MM.1S (cell line): ENCODE measurements around the gene KDF1.

ENCODE experiments used
- DNase-seq: peaks from one replicate; pipeline ENCODE4 v3.0.0-alpha.2; 2015
- H2AFZ ChIP-seq: fragments of 300-600 bp; sonication (generic); 2 replicates; pipeline ENCODE4 v1.6.0; 2016; ENCODE audit warnings: antibody characterized with exemption, low read length
- H3F3A ChIP-seq: fragments of 300-600 bp; sonication (generic); 2 replicates; pipeline ENCODE4 v1.6.1; 2016; ENCODE audit warnings: mild to moderate bottlenecking, antibody characterized with exemption, low read length, moderate library complexity, mixed read lengths; ENCODE audit not compliant: insufficient read depth
- H3K27ac ChIP-seq: fragments of 300-600 bp; sonication (generic); 2 replicates; pipeline ENCODE4 v1.5.1; 2016; ENCODE audit warnings: mild to moderate bottlenecking, low read length
- H3K27me3 ChIP-seq: fragments of 300-600 bp; sonication (generic); replicated peaks from 2 replicates; pipeline ENCODE4 v1.6.0; 2016; ENCODE audit warnings: low read length; ENCODE audit not compliant: insufficient read depth
- H3K36me3 ChIP-seq: fragments of 300-600 bp; sonication (generic); replicated peaks from 2 replicates; pipeline ENCODE4 v1.6.1; 2016; ENCODE audit warnings: mild to moderate bottlenecking, low read length, mixed read lengths; ENCODE audit not compliant: insufficient read depth
- H3K4me1 ChIP-seq: fragments of 300-600 bp; sonication (generic); 2 replicates; pipeline ENCODE4 v1.6.1; 2016; ENCODE audit warnings: low read length, mixed read lengths
- H3K4me2 ChIP-seq: fragments of 300-600 bp; sonication (generic); 2 replicates; pipeline ENCODE4 v1.6.0; 2016; ENCODE audit warnings: low read depth, low read length
- H3K4me3 ChIP-seq: fragments of 300-600 bp; sonication (generic); 2 replicates; pipeline ENCODE4 v1.5.1; 2016; ENCODE audit warnings: low read length, mixed read lengths
- H3K79me2 ChIP-seq: fragments of 300-600 bp; sonication (generic); 2 replicates; pipeline ENCODE4 v1.6.1; 2016; ENCODE audit warnings: mixed run types, low read length, mixed read lengths
- H3K9ac ChIP-seq: fragments of 300-600 bp; sonication (generic); 2 replicates; pipeline ENCODE4 v1.6.1; 2016; ENCODE audit warnings: low read length, mixed read lengths
- H3K9me2 ChIP-seq: fragments of 300-600 bp; sonication (generic); replicated peaks from 2 replicates; pipeline ENCODE4 v1.6.1; 2016; ENCODE audit warnings: mild to moderate bottlenecking, low read length, mixed read lengths; ENCODE audit not compliant: insufficient read depth
- H3K9me3 ChIP-seq: fragments of 300-600 bp; sonication (generic); replicated peaks from 2 replicates; pipeline ENCODE4 v1.6.1; 2016; ENCODE audit warnings: mild to moderate bottlenecking, low read length, mixed read lengths; ENCODE audit not compliant: insufficient read depth
- H4K20me1 ChIP-seq: fragments of 300-600 bp; sonication (generic); 2 replicates; pipeline ENCODE4 v1.6.1; 2016; ENCODE audit warnings: mild to moderate bottlenecking, low read length, moderate library complexity, mixed read lengths; ENCODE audit not compliant: insufficient read depth
- EZH2 ChIP-seq: fragments of 300-600 bp; sonication (generic); optimal IDR thresholded peaks from 2 replicates; pipeline ENCODE3; 2017; ENCODE audit warnings: low read depth, mild to moderate bottlenecking, antibody characterized with exemption, low read length, mixed read lengths
- EZH2phosphoT487 ChIP-seq: fragments of 300-600 bp; sonication (generic); IDR thresholded peaks from 2 replicates; pipeline ENCODE4 v1.6.1; 2018; ENCODE audit warnings: antibody characterized with exemption, low read length
- TF ChIP-seq, protein P1 (sequence below): fragments of 300-600 bp; sonication (generic); IDR thresholded peaks from 2 replicates; pipeline ENCODE4 v1.5.1; 2016; ENCODE audit warnings: antibody characterized with exemption, low read length, mixed read lengths

The KDF1 gene

DNA sequence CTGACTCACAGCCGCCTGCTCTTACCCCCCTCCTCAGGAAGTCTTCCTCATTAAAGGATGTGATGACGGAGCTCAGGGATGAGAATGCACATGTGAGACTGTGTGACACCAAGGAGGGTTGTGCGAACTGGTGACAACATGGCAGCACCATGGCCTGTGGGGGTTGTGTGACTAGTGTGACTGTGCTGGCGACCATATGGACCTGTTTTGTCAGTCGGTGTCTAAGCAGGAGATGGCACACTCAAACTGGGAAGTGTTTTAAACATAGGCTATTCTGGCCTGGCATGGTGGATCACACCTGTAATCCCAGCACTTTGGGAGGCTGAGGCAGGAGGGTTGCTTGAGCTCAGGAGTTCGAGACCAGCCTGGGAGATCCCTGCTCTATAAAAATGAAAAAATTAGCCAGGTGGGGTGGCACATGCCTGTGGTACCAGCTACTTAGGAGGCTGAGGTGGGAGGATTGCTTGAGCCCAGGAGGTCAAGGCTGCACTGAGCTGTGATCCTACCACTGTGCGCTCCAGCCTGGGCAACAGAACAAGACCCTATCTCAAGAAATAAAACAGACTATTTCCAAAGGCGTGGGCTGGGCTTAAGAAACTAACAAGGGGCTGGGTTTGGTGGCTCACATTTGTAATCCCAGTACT is 40.7 kb upstream of the KDF1 start:
- TF ChIP-seq EZH2 (no peak), EZH2phosphoT487 (no peak)
- TF ChIP-seq, protein P1, sequence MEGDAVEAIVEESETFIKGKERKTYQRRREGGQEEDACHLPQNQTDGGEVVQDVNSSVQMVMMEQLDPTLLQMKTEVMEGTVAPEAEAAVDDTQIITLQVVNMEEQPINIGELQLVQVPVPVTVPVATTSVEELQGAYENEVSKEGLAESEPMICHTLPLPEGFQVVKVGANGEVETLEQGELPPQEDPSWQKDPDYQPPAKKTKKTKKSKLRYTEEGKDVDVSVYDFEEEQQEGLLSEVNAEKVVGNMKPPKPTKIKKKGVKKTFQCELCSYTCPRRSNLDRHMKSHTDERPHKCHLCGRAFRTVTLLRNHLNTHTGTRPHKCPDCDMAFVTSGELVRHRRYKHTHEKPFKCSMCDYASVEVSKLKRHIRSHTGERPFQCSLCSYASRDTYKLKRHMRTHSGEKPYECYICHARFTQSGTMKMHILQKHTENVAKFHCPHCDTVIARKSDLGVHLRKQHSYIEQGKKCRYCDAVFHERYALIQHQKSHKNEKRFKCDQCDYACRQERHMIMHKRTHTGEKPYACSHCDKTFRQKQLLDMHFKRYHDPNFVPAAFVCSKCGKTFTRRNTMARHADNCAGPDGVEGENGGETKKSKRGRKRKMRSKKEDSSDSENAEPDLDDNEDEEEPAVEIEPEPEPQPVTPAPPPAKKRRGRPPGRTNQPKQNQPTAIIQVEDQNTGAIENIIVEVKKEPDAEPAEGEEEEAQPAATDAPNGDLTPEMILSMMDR, result no peak
- Histone ChIP-seq H3K9ac (no peak overlapping the region), H3K27me3 (peaks cover 30% of the 10 kb centered on the region), H3K4me3 (no peak overlapping the region), H3K36me3 (no peaks in the 10 kb centered on the region), H3F3A (no peaks in the 10 kb centered on the region), H3K4me2 (no peak overlapping the region), H3K9me3 (no peaks in the 10 kb centered on the region), H3K9me2 (no peaks in the 10 kb centered on the region), H4K20me1 (no peaks in the 10 kb centered on the region), H2AFZ (no peak overlapping the region), H3K79me2 (no peaks in the 10 kb centered on the region), H3K27ac (no peak overlapping the region), H3K4me1 (no peaks in the 10 kb centered on the region)
- DNase-seq, result no peak

DNA sequence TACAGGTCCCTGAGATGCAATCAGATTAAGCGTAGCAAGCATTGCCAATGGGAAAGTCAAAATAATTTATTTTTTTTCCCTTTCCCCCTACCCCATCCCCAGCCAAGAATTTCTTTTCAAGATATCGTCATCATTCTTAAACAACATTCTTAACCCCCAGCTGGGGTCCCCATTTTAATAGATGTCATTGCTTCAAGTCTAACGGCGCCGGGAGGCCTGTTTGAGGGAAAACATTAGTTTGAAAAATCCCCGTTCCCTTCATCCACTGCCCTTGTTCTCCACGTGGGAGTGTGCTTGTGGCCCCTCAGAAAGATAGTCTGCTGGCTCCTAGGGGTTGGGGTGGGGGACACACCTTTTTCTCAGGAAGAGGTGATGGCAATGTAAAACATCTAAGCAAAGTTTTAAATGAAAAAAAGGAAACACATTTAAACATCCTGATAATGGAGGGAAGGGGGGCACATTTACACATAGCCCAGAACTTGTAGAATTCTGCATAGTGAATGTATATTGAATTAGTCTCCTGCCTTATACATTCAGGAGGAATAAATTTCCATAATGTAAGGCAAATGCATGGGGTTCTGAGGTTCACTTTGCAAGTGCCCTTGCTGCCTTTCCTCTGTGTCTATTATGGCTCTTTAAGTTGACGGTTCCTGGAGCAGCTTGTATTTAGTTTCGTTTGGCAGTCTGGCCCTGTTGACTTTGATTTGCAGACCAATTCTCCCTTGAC is 40.0 kb upstream of the KDF1 start:
- no peak overlapping the region for H2AFZ ChIP-seq
- no peaks in the 10 kb centered on the region for H3K9me2 ChIP-seq
- no peak overlapping the region for H3K4me3 ChIP-seq
- H3K4me2 ChIP-seq, result no peak overlapping the region
- H3K9ac ChIP-seq, result no peak overlapping the region
- H3K79me2 ChIP-seq, result no peaks in the 10 kb centered on the region
- no peaks in the 10 kb centered on the region for H4K20me1 ChIP-seq
- no peak overlapping the region for H3K27ac ChIP-seq
- H3F3A ChIP-seq, result no peaks in the 10 kb centered on the region
- DNase-seq, result no peak
- H3K4me1 ChIP-seq, result no peaks in the 10 kb centered on the region
- peaks cover 36% of the 10 kb centered on the region for H3K27me3 ChIP-seq
- no peaks in the 10 kb centered on the region for H3K9me3 ChIP-seq
- TF ChIP-seq EZH2phosphoT487, result no peak
- H3K36me3 ChIP-seq, result no peaks in the 10 kb centered on the region

DNA sequence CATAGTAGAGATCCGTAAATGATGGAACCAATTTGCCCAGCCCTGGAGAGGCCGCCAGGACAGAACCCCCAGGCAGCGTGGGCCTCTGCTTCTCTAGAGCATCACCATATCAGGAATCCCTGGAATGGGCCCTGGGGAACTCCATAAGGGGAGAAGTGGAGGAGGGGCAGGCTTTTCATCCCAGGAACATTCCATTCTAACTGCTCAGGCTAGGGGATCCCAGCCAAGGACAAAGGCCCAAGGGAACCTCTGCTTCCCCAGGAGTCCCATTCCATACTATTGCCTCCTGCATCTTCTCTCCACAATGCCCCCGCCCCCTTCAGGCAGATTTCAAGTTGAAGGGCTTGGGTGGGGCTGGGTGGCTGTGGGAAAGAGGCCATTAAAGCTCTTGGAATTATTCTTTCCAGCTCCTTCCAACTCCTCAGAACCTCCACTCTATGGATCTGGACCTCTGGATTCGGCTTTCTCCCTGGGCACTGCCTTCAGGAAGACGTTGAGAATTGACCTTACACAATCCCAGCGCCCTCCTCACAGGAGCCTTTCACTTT is 39.2 kb upstream of the KDF1 start:
- Histone ChIP-seq H3K27me3 (peaks cover 43% of the 10 kb centered on the region), H3K79me2 (no peaks in the 10 kb centered on the region), H3K9ac (no peak overlapping the region), H4K20me1 (no peaks in the 10 kb centered on the region), H3K27ac (no peak overlapping the region), H3K4me3 (no peak overlapping the region), H3K9me2 (no peaks in the 10 kb centered on the region), H2AFZ (no peak overlapping the region), H3K36me3 (no peaks in the 10 kb centered on the region), H3F3A (no peaks in the 10 kb centered on the region), H3K9me3 (no peaks in the 10 kb centered on the region), H3K4me2 (no peak overlapping the region), H3K4me1 (no peaks in the 10 kb centered on the region)
- no peak for DNase-seq
- TF ChIP-seq EZH2phosphoT487, result no peak
- TF ChIP-seq EZH2, result no peak
- TF ChIP-seq, protein P1, result no peak
